GM12878 (cell line): ENCODE data around the gene CLDN15.

Source experiments
- EZH2 ChIP-seq: IDR thresholded peaks from 2 replicates; pipeline ENCODE4 v1.6.1; 2012; ENCODE audit warnings: low read depth, mild to moderate bottlenecking, control low read depth, inconsistent platforms, low read length, borderline replicate concordance; ENCODE audit not compliant: control insufficient read depth
- MYC ChIP-seq: IDR thresholded peaks from 2 replicates; pipeline ENCODE4 v1.6.1; 2011; ENCODE audit warnings: mild to moderate bottlenecking, low read length, moderate library complexity, inconsistent platforms; ENCODE audit not compliant: insufficient read depth, insufficient replicate concordance, insufficient read length, severe bottlenecking
- POLR2A ChIP-seq: IDR thresholded peaks from 2 replicates; pipeline ENCODE4 v1.6.1; 2011; ENCODE audit warnings: low read depth, mild to moderate bottlenecking, low read length
- SIN3A ChIP-seq: IDR thresholded peaks from 2 replicates; pipeline ENCODE4 v1.6.1; 2012; ENCODE audit warnings: low read depth, low read length, improper control_type of control experiment
- TCF3 ChIP-seq: IDR thresholded peaks from 2 replicates; pipeline ENCODE4 v1.6.1; 2012; ENCODE audit warnings: low read depth, mild to moderate bottlenecking, low read length, borderline replicate concordance; ENCODE audit not compliant: insufficient read depth
- TF ChIP-seq, protein P1 (sequence below): fragments of 450-650 bp; IDR thresholded peaks from 2 replicates; pipeline ENCODE4 v1.6.1; 2018; ENCODE audit warnings: mild to moderate bottlenecking, low read depth, moderate library complexity; ENCODE audit not compliant: partially characterized antibody
- TF ChIP-seq, protein P2 (sequence below), 3 experiments: IDR thresholded peaks in 2 of 3; conservative IDR thresholded peaks in 1 of 3; 2 replicates each; pipeline ENCODE4 v1.5.1; 2011; ENCODE audit warnings: low read depth in 3 of 3, low read length in 3 of 3, mild to moderate bottlenecking in 3 of 3, control low read depth in 2 of 3, moderate library complexity in 2 of 3, inconsistent platforms in 1 of 3, mixed read lengths in 1 of 3; ENCODE audit not compliant: control insufficient read depth in 2 of 3, insufficient read depth in 1 of 3; ENCODE audit errors: extremely low read depth in 1 of 3

DNA sequence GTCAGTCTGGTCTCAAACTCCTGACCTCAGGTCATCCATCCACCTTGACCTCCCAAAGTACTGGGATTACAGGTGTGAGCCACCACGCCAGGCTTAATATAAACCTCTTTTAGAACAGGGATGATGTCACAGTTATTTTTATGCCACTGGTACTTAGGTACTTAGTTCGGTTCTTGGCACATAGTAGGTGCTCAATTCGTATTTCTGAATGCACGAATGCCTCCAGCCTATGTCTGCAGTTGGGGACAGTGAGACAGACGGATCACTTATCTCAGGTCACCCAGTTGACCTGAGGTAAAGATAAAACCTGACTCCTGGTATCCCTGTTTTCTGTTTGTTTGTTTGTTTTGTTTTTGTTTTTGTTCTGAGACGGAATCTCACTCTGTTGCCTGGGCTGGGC, 51.4 kb downstream of the CLDN15 start:
- TF ChIP-seq TCF3 (no peak), SIN3A (no peak), POLR2A (no peak), EZH2 (no peak), MYC (no peak)
- TF ChIP-seq, protein P1, sequence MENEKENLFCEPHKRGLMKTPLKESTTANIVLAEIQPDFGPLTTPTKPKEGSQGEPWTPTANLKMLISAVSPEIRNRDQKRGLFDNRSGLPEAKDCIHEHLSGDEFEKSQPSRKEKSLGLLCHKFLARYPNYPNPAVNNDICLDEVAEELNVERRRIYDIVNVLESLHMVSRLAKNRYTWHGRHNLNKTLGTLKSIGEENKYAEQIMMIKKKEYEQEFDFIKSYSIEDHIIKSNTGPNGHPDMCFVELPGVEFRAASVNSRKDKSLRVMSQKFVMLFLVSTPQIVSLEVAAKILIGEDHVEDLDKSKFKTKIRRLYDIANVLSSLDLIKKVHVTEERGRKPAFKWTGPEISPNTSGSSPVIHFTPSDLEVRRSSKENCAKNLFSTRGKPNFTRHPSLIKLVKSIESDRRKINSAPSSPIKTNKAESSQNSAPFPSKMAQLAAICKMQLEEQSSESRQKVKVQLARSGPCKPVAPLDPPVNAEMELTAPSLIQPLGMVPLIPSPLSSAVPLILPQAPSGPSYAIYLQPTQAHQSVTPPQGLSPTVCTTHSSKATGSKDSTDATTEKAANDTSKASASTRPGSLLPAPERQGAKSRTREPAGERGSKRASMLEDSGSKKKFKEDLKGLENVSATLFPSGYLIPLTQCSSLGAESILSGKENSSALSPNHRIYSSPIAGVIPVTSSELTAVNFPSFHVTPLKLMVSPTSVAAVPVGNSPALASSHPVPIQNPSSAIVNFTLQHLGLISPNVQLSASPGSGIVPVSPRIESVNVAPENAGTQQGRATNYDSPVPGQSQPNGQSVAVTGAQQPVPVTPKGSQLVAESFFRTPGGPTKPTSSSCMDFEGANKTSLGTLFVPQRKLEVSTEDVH: no peak
- TF ChIP-seq, protein P2, sequence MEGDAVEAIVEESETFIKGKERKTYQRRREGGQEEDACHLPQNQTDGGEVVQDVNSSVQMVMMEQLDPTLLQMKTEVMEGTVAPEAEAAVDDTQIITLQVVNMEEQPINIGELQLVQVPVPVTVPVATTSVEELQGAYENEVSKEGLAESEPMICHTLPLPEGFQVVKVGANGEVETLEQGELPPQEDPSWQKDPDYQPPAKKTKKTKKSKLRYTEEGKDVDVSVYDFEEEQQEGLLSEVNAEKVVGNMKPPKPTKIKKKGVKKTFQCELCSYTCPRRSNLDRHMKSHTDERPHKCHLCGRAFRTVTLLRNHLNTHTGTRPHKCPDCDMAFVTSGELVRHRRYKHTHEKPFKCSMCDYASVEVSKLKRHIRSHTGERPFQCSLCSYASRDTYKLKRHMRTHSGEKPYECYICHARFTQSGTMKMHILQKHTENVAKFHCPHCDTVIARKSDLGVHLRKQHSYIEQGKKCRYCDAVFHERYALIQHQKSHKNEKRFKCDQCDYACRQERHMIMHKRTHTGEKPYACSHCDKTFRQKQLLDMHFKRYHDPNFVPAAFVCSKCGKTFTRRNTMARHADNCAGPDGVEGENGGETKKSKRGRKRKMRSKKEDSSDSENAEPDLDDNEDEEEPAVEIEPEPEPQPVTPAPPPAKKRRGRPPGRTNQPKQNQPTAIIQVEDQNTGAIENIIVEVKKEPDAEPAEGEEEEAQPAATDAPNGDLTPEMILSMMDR (IDR thresholded peaks at IDR 0.05 in 2 of 3, conservative IDR thresholded peaks at IDR 0.05 in 1 of 3; ENCODE audit: control insufficient read depth in 2 of 3, extremely low read depth in 1 of 3, insufficient read depth in 1 of 3, low read depth in 3 of 3, low read length in 3 of 3): no peak
